AG09309 (cell line): ENCODE measurements around the gene SLC30A1.
A peak's percentile ranks its signal among the peaks of the same experiment; 100 is the strongest.

ENCODE experiments used
- DNase-seq: peaks from one replicate; pipeline ENCODE4 v3.0.0-alpha.2; 2010; ENCODE audit warnings: low read depth
- H3K4me3 ChIP-seq: 2 replicates; pipeline ENCODE4 v1.5.1; 2011; ENCODE audit warnings: mild to moderate bottlenecking, low read depth, low read length, moderate library complexity; ENCODE audit not compliant: control insufficient read depth
- CTCF ChIP-seq: IDR thresholded peaks from 2 replicates; pipeline ENCODE4 v1.5.1; 2011; ENCODE audit warnings: mild to moderate bottlenecking, low read depth, low read length, inconsistent platforms; ENCODE audit not compliant: insufficient read depth, control insufficient read depth; ENCODE audit errors: missing control alignments

SLC30A1 gene

GRCh38 chr1:211588711-211589110, 9.8 kb upstream of the SLC30A1 start:
- DNase-seq = no peak
- TF ChIP-seq CTCF = no peak
- H3K4me3 ChIP-seq = no peak overlapping the region

- no peak for DNase-seq
- H3K4me3 ChIP-seq = no peak overlapping the region
- no peak for TF ChIP-seq CTCF
Measured at GRCh38 chr1:211587123-211587522, 8.2 kb upstream of the SLC30A1 start.

- no peak for TF ChIP-seq CTCF
- H3K4me3 ChIP-seq = no peak overlapping the region
- no peak for DNase-seq
Measured at GRCh38 chr1:211586538-211586937, 7.6 kb upstream of the SLC30A1 start.

- no peak for DNase-seq
- no peak overlapping the region for H3K4me3 ChIP-seq
Measured at GRCh38 chr1:211583011-211583992, 4.3 kb upstream of the SLC30A1 start.

GRCh38 chr1:211581526-211581925, 2.6 kb upstream of the SLC30A1 start:
- no peak for TF ChIP-seq CTCF
- peak; percentile 64 for DNase-seq
- no peak overlapping the region for H3K4me3 ChIP-seq

More at GRCh38 chr1:211583011-211583992, 4.3 kb upstream of the SLC30A1 start:
- no peak for TF ChIP-seq CTCF

GRCh38 chr1:211580303-211580687, 1.3 kb upstream of the SLC30A1 start:
- H3K4me3 ChIP-seq = no peak overlapping the region
- DNase-seq = no peak
- TF ChIP-seq CTCF = no peak
